ENCODE results near the gene CNTFR. TPM values are rescaled to one million over a fixed set of nuclear protein-coding genes. Genes with fewer than 3 reads are reported as not detected.

Gene CNTFR
- total RNA-seq, 1 experiment from 2014 or later = not detected

- Mint-ChIP-seq H3K27me3 (ENCODE audit: insufficient read depth, unreplicated experiment) (peaks cover 37% of the 10 kb centered on the region), H3K4me1 (ENCODE audit: insufficient read depth, unreplicated experiment) (no peaks in the 10 kb centered on the region), H3K36me3 (ENCODE audit: insufficient read depth, unreplicated experiment) (no peaks in the 10 kb centered on the region), H3K4me3 (ENCODE audit: unreplicated experiment) (no peak overlapping the region), H3K27ac (ENCODE audit: low read depth, unreplicated experiment) (no peak overlapping the region), H3K9me3 (ENCODE audit: unreplicated experiment) (no peaks in the 10 kb centered on the region)
- TF ChIP-seq CTCF (IDR thresholded peaks at IDR 0.05; ENCODE audit: unreplicated experiment) = no peak
- ChIA-PET POLR2A (interaction anchor here (0.6 kb wide), 1 partner anchor 115 kb away, joined by 4 read pairs; no protein-coding TSS in a partner anchor), CTCF (interaction anchor here (0.7 to 1.1 kb wide), 5 partner anchors 15 to 269 kb away, joined by 3 to 4 read pairs (median 3); no protein-coding TSS in a partner anchor)
- intact Hi-C loops (cut with micrococcal nuclease) = no loop called here
- DNase-seq (ENCODE audit: unreplicated experiment) = no peak
- BruUV-seq (replicated peaks) = no TSS peak
Measured at GRCh38 chr9:34524349-34524748, 65.2 kb downstream of the CNTFR start.

GRCh38 chr9:34522971-34523797 lies 66.3 kb downstream of the CNTFR start, which contains the start of gene ENHO:
ENHO (minus strand) TSS chr9:34522990; CDS start chr9:34521695, 1,295 bp downstream.
- Mint-ChIP-seq H3K4me1 (ENCODE audit: insufficient read depth, unreplicated experiment) (no peaks in the 10 kb centered on the region), H3K9me3 (ENCODE audit: unreplicated experiment) (no peaks in the 10 kb centered on the region), H3K4me3 (ENCODE audit: unreplicated experiment) (peak within 1 kb of the TSS; percentile 1), H3K27ac (ENCODE audit: low read depth, unreplicated experiment) (no peak within 1 kb of the TSS), H3K36me3 (ENCODE audit: insufficient read depth, unreplicated experiment) (no peaks in the 10 kb centered on the region), H3K27me3 (ENCODE audit: insufficient read depth, unreplicated experiment) (peaks cover 36% of the 10 kb centered on the region)
- no TSS peak for BruUV-seq (replicated peaks)
- ChIA-PET CTCF (interaction anchor here (0.7 to 1.2 kb wide), 6 partner anchors 9 to 268 kb away, joined by 3 read pairs; no protein-coding TSS in a partner anchor), POLR2A (no interaction called here)
- TF ChIP-seq CTCF (IDR thresholded peaks at IDR 0.05; ENCODE audit: unreplicated experiment) = no peak
- intact Hi-C loops (cut with micrococcal nuclease) = no loop called here
- DNase-seq (ENCODE audit: unreplicated experiment) = peak; percentile 89

GRCh38 chr9:34522091-34522887 lies 67.2 kb downstream of the CNTFR start:
- no peak for DNase-seq (ENCODE audit: unreplicated experiment)
- Mint-ChIP-seq H3K36me3 (ENCODE audit: insufficient read depth, unreplicated experiment) (no peaks in the 10 kb centered on the region), H3K4me1 (ENCODE audit: insufficient read depth, unreplicated experiment) (no peaks in the 10 kb centered on the region), H3K9me3 (ENCODE audit: unreplicated experiment) (no peaks in the 10 kb centered on the region), H3K27me3 (ENCODE audit: insufficient read depth, unreplicated experiment) (peaks cover 36% of the 10 kb centered on the region), H3K4me3 (ENCODE audit: unreplicated experiment) (peak overlapping the region; percentile 1), H3K27ac (ENCODE audit: low read depth, unreplicated experiment) (no peak overlapping the region)
- ChIA-PET POLR2A (no interaction called here), CTCF (interaction anchor here (1.0 kb wide), 2 partner anchors 20 to 66 kb away, joined by 3 read pairs; no protein-coding TSS in a partner anchor)
- TF ChIP-seq CTCF (IDR thresholded peaks at IDR 0.05; ENCODE audit: unreplicated experiment) = no peak
- BruUV-seq (replicated peaks) = no TSS peak
- intact Hi-C loops (cut with micrococcal nuclease) = no loop called here
